Lung microvascular endothelial cell (primary cell): ENCODE results near the gene MTUS2. TPM values are rescaled to one million over a fixed set of nuclear protein-coding genes. Genes with fewer than 3 reads are reported as not detected.

ENCODE experiments used
- DNase-seq, 2 donors: peaks; one replicate each; pipeline versions ENCODE4 v3.0.0 to v3.0.0-alpha.2; 2010; ENCODE audit warnings: low read depth in 2 of 2
- total RNA-seq: library from RNA; depleted of rRNA; stranded (reverse); fragments of >200 nt; gene quantifications from 2 replicates; pipeline ENCODE4 v1.2.1, GENCODE V29; 2014

The MTUS2 gene
- total RNA-seq, 1 donor from 2014 or later: not detected

- DNase-seq: no peak
These were observed 700.5 kb downstream of the MTUS2 start for GRCh38 chr13:29520671-29521070.

- no peak for DNase-seq
These were observed 701.2 kb downstream of the MTUS2 start for GRCh38 chr13:29521336-29521735.

- DNase-seq: no peak
These were observed 702.0 kb downstream of the MTUS2 start for GRCh38 chr13:29522044-29522685.

- DNase-seq: peak in 1 of 2 donors; percentile 95
These were observed 703.2 kb downstream of the MTUS2 start for GRCh38 chr13:29523199-29523961.

- DNase-seq: peak in 1 of 2 donors; percentile 91
These were observed 704.0 kb downstream of the MTUS2 start for GRCh38 chr13:29524176-29524575.

GRCh38 chr13:29524641-29525040 is 704.5 kb downstream of the MTUS2 start:
- no peak for DNase-seq

GRCh38 chr13:29525757-29526156 is 705.6 kb downstream of the MTUS2 start:
- DNase-seq: no peak

- no peak for DNase-seq
These were observed 706.6 kb downstream of the MTUS2 start for GRCh38 chr13:29526741-29527140.

GRCh38 chr13:29527511-29527910 is 707.4 kb downstream of the MTUS2 start:
- no peak for DNase-seq

- DNase-seq: no peak
These were observed 707.8 kb downstream of the MTUS2 start for GRCh38 chr13:29527916-29528315.

GRCh38 chr13:29529754-29530153 is 709.6 kb downstream of the MTUS2 start:
- no peak for DNase-seq

GRCh38 chr13:29530901-29531300 is 710.8 kb downstream of the MTUS2 start:
- DNase-seq: no peak

- DNase-seq: no peak
These were observed 712.0 kb downstream of the MTUS2 start for GRCh38 chr13:29532116-29532515.

GRCh38 chr13:29532821-29533220 is 712.7 kb downstream of the MTUS2 start:
- no peak for DNase-seq

- DNase-seq: no peak
These were observed 713.9 kb downstream of the MTUS2 start for GRCh38 chr13:29534083-29534482.

- peak in 1 of 2 donors; percentile 91 for DNase-seq
These were observed 715.8 kb downstream of the MTUS2 start for GRCh38 chr13:29535663-29536655.

GRCh38 chr13:29536853-29537252 is 716.7 kb downstream of the MTUS2 start:
- no peak for DNase-seq

- DNase-seq: peak; percentile 24 to 89
These were observed 717.9 kb downstream of the MTUS2 start for GRCh38 chr13:29537736-29538651.

GRCh38 chr13:29538652-29539040 is 718.5 kb downstream of the MTUS2 start:
- no peak for DNase-seq

- DNase-seq: no peak
These were observed 719.7 kb downstream of the MTUS2 start for GRCh38 chr13:29539856-29540255.

- DNase-seq: no peak
These were observed 720.2 kb downstream of the MTUS2 start for GRCh38 chr13:29540334-29540733.
